Measurements from ENCODE around the gene RGL1. TPM values are rescaled to one million over a fixed set of nuclear protein-coding genes. Genes with fewer than 3 reads are reported as not detected.
A peak's percentile ranks its signal among the peaks of the same experiment; 100 is the strongest.

RGL1 gene
- total RNA-seq, 1 donor from 2014 or later = 26.6 TPM

GRCh38 chr1:183891158-183891856, 86.4 kb downstream of the RGL1 start:
- no peak for DNase-seq

- DNase-seq = no peak
Observed at GRCh38 chr1:183892351-183892793, 87.5 kb downstream of the RGL1 start.

GRCh38 chr1:183893561-183894289, 88.8 kb downstream of the RGL1 start:
- DNase-seq = no peak

- DNase-seq = no peak
Observed at GRCh38 chr1:183894290-183894565, 89.3 kb downstream of the RGL1 start.

GRCh38 chr1:183896466-183897048, 91.6 kb downstream of the RGL1 start:
- no peak for DNase-seq

GRCh38 chr1:183898001-183898396, 93.1 kb downstream of the RGL1 start:
- no peak for DNase-seq

GRCh38 chr1:183898610-183899009, 93.7 kb downstream of the RGL1 start:
- no peak for DNase-seq

GRCh38 chr1:183901748-183902330, 96.9 kb downstream of the RGL1 start:
- no peak for DNase-seq

- no peak for DNase-seq
Observed at GRCh38 chr1:183903101-183903500, 98.2 kb downstream of the RGL1 start.

- DNase-seq = no peak
Observed at GRCh38 chr1:183905508-183906113, 100.7 kb downstream of the RGL1 start.

- no peak for DNase-seq
Observed at GRCh38 chr1:183907070-183907469, 102.2 kb downstream of the RGL1 start.

GRCh38 chr1:183908079-183908478, 103.2 kb downstream of the RGL1 start:
- no peak for DNase-seq

- no peak for DNase-seq
Observed at GRCh38 chr1:183909672-183910071, 104.8 kb downstream of the RGL1 start.

- peak; percentile 5 for DNase-seq
Observed at GRCh38 chr1:183910845-183911244, 105.9 kb downstream of the RGL1 start.

- DNase-seq = peak; percentile 47
Observed at GRCh38 chr1:183911285-183911684, 106.4 kb downstream of the RGL1 start.

- DNase-seq = no peak
Observed at GRCh38 chr1:183912265-183912886, 107.5 kb downstream of the RGL1 start.

GRCh38 chr1:183913567-183913993, 108.7 kb downstream of the RGL1 start:
- DNase-seq = no peak

- DNase-seq = no peak
Observed at GRCh38 chr1:183914276-183914675, 109.4 kb downstream of the RGL1 start.

- no peak for DNase-seq
Observed at GRCh38 chr1:183914891-183915290, 110.0 kb downstream of the RGL1 start.

GRCh38 chr1:183915625-183916510, 110.9 kb downstream of the RGL1 start:
- peak; percentile 95 for DNase-seq

GRCh38 chr1:183916574-183916973, 111.7 kb downstream of the RGL1 start:
- DNase-seq = no peak
